Measurements from ENCODE around the gene PGAM5.

GRCh38 chr12:132739600-132740312 lies 29.1 kb downstream of the PGAM5 start:
- no peak for TF ChIP-seq CTCF (IDR thresholded peaks at IDR 0.05)
- TF ChIP-seq POLR2AphosphoS5 (IDR thresholded peaks at IDR 0.05): no peak

Measured in transverse colon (tissue), 4 donors.